IMR-90 (cell line): ENCODE results near the gene CCDC74A. TPM values are rescaled to one million over a fixed set of nuclear protein-coding genes. Genes with fewer than 3 reads are reported as not detected.
"Not testable (repeated sequence)": the region's sequence is repeated elsewhere in the genome, so short reads cannot be mapped to it uniquely, and the experiment has no call there.

Experiments used
- ATAC-seq: fragments of 200-7000 bp; cut with Tn5 transposase; 2 replicates; pipeline ENCODE4 v1.9.1; 2020; ENCODE audit warnings: low read depth, mild to moderate bottlenecking, moderate library complexity
- BruUV-seq: library from RNA; stranded (reverse); fragments of 400-500 nt; replicated peaks from 2 replicates; lab custom pipeline; 2021; lab: Mats Ljungman, UMichigan
- CTCF ChIA-PET: fragments of 300-600 bp; formaldehyde crosslinking; extraction: SDS; loops from one replicate; lab custom pipeline; 2021; ENCODE audit warnings: antibody characterized with exemption; lab: Yijun Ruan, JAX
- POLR2A ChIA-PET: fragments of 300-600 bp; sonication (Branson Sonifier 250); formaldehyde crosslinking; loops from one replicate; lab custom pipeline; 2022; ENCODE audit warnings: antibody characterized with exemption; ENCODE audit not compliant: unreplicated experiment; lab: Charles Lee
- DNase-seq: peaks from one replicate; pipeline ENCODE4 v3.0.0; 2013
- H2AFZ ChIP-seq: replicated peaks from 2 replicates; pipeline ENCODE3; 2013; ENCODE audit warnings: low read length, mild to moderate bottlenecking; ENCODE audit not compliant: poor library complexity
- H2AK5ac ChIP-seq: 2 replicates; pipeline ENCODE4 v1.6.1; 2013; ENCODE audit warnings: low read depth, low read length, inconsistent platforms
- H2AK9ac ChIP-seq: replicated peaks from 2 replicates; pipeline ENCODE3; 2013; ENCODE audit warnings: mild to moderate bottlenecking, low read depth, low read length, moderate library complexity; ENCODE audit not compliant: poor library complexity
- H2BK120ac ChIP-seq: 2 replicates; pipeline ENCODE4 v1.6.1; 2013; ENCODE audit warnings: low read depth, low read length, inconsistent platforms
- H2BK15ac ChIP-seq: 3 replicates; pipeline ENCODE4 v1.6.1; 2013; ENCODE audit warnings: low read depth, low read length, inconsistent platforms
- H2BK20ac ChIP-seq: 2 replicates; pipeline ENCODE4 v1.6.1; 2013; ENCODE audit warnings: low read depth, mild to moderate bottlenecking, inconsistent platforms, low read length, moderate library complexity
- H2BK5ac ChIP-seq: 2 replicates; pipeline ENCODE4 v1.6.1; 2013; ENCODE audit warnings: mild to moderate bottlenecking, low read depth, low read length, inconsistent platforms; ENCODE audit not compliant: poor library complexity, severe bottlenecking
- H3K14ac ChIP-seq: replicated peaks from 2 replicates; pipeline ENCODE4 v1.6.1; 2013; ENCODE audit warnings: low read depth, low read length, inconsistent platforms
- H3K18ac ChIP-seq: 2 replicates; pipeline ENCODE4 v1.6.1; 2013; ENCODE audit warnings: low read depth, low read length, control low read depth
- H3K23ac ChIP-seq: 2 replicates; pipeline ENCODE4 v1.6.1; 2013; ENCODE audit warnings: low read depth, low read length, inconsistent platforms
- H3K27ac ChIP-seq: 2 replicates; pipeline ENCODE4 v1.5.1; 2013; ENCODE audit warnings: mild to moderate bottlenecking, control low read depth, low read length; ENCODE audit not compliant: insufficient read depth
- H3K27me3 ChIP-seq: 2 replicates; pipeline ENCODE4 v1.6.1; 2013; ENCODE audit warnings: low read length; ENCODE audit not compliant: control insufficient read depth, insufficient read depth
- H3K36me3 ChIP-seq: 2 replicates; pipeline ENCODE4 v1.6.1; 2013; ENCODE audit warnings: low read length, mixed read lengths; ENCODE audit not compliant: control insufficient read depth, insufficient read depth
- H3K4ac ChIP-seq: 2 replicates; pipeline ENCODE4 v1.6.1; 2013; ENCODE audit warnings: low read depth, low read length, inconsistent platforms
- H3K4me1 ChIP-seq: 2 replicates; pipeline ENCODE4 v1.6.1; 2013; ENCODE audit warnings: low read length, mixed read lengths; ENCODE audit not compliant: control insufficient read depth, insufficient read depth
- H3K4me2 ChIP-seq: 2 replicates; pipeline ENCODE4 v1.6.1; 2013; ENCODE audit warnings: low read depth, mild to moderate bottlenecking, control low read depth, low read length, moderate library complexity
- H3K4me3 ChIP-seq: 2 replicates; pipeline ENCODE4 v1.5.1; 2013; ENCODE audit warnings: low read depth, mild to moderate bottlenecking, control low read depth, low read length, moderate library complexity; ENCODE audit not compliant: insufficient read depth
- H3K56ac ChIP-seq: 2 replicates; pipeline ENCODE4 v1.6.1; 2013; ENCODE audit warnings: low read length, inconsistent platforms; ENCODE audit not compliant: insufficient read depth; ENCODE audit errors: extremely low read depth
- H3K79me1 ChIP-seq, 2 experiments: 2 replicates each; pipeline ENCODE4 v1.6.1; 2013; ENCODE audit warnings: low read length in 2 of 2, inconsistent platforms in 1 of 2, low read depth in 1 of 2
- H3K9ac ChIP-seq: 2 replicates; pipeline ENCODE4 v1.6.1; 2013; ENCODE audit warnings: low read depth, low read length, control low read depth
- H3K9me1 ChIP-seq: 2 replicates; pipeline ENCODE4 v1.6.1; 2013; ENCODE audit warnings: low read length, inconsistent platforms; ENCODE audit not compliant: insufficient read depth
- H3K9me3 ChIP-seq: 2 replicates; pipeline ENCODE4 v1.6.1; 2013; ENCODE audit warnings: low read length; ENCODE audit not compliant: control insufficient read depth, insufficient read depth
- H4K20me1 ChIP-seq: 2 replicates; pipeline ENCODE4 v1.6.1; 2013; ENCODE audit warnings: low read length, inconsistent platforms; ENCODE audit not compliant: insufficient read depth
- H4K5ac ChIP-seq: 2 replicates; pipeline ENCODE4 v1.6.1; 2013; ENCODE audit warnings: mild to moderate bottlenecking, low read depth, low read length, control low read depth
- H4K8ac ChIP-seq, 2 experiments: 2 replicates each; pipeline ENCODE4 v1.6.1; 2013; ENCODE audit warnings: low read depth in 2 of 2, low read length in 2 of 2, control low read depth in 1 of 2, inconsistent platforms in 1 of 2
- H4K91ac ChIP-seq: 2 replicates; pipeline ENCODE4 v1.6.1; 2013; ENCODE audit warnings: low read depth, low read length, inconsistent platforms; ENCODE audit not compliant: insufficient read depth
- FOS ChIP-seq: fragments of 150-350 bp; IDR thresholded peaks from 2 replicates; pipeline ENCODE4 v1.6.1; 2016; ENCODE audit warnings: low read depth, low read length
- WGBS, 2 experiments: methylation state at CpG; one replicate each; pipeline versions ENCODE4 v1.1.5 to v1.1.7; 2013; ENCODE audit warnings: missing lambda C conversion rate in 2 of 2; ENCODE audit not compliant: insufficient read length in 1 of 2; ENCODE audit errors: extremely low coverage in 2 of 2; 5-methylcytosine and 5-hydroxymethylcytosine counted together
- dilution Hi-C: fragments of 300-500 bp; cut with HindIII; formaldehyde crosslinking; loops from one replicate; pipeline ENCODE4 v1.14.3; 2018; ENCODE audit warnings: low sequenced_read_pairs; ENCODE audit not compliant: unreplicated experiment
- in situ Hi-C: fragments of 300-500 bp; cut with MboI; formaldehyde crosslinking; loops from 3 replicates; pipeline ENCODE4 v1.14.3; 2019; ENCODE audit warnings: low sequenced_read_pairs, inconsistent platforms, mixed read lengths
- intact Hi-C: fragments of 100-400 bp; cut with micrococcal nuclease; formaldehyde crosslinking; loops from 2 replicates; pipeline ENCODE4 v1.10.0; 2022
- polyA plus RNA-seq, 3 experiments: library from polyadenylated mRNA; depleted of rRNA; stranded (reverse); fragments of >200 nt; gene quantifications; 2 replicates each; pipeline ENCODE4 v1.2.3, GENCODE V29; 2012; ENCODE audit warnings: low replicate concordance in 1 of 3
- total RNA-seq: library from RNA; depleted of rRNA; stranded (reverse); fragments of >200 nt; gene quantifications from 2 replicates; pipeline ENCODE4 v1.2.3, GENCODE V29; 2012
- TF ChIP-seq, protein P1 (sequence below): fragments of 150-350 bp; IDR thresholded peaks from 2 replicates; pipeline ENCODE4 v1.6.1; 2017; ENCODE audit warnings: mild to moderate bottlenecking, antibody characterized with exemption, low read length, low read depth

Gene CCDC74A
- total and polyA plus RNA-seq, 2 of the 4 experiments (the other 2 are of a cell fraction): 3.8 to 11.9 TPM

- Histone ChIP-seq H3K4ac (no peak overlapping the region), H4K8ac (no peak overlapping the region), H2AK9ac (no peak overlapping the region), H3K56ac (no peak overlapping the region), H3K36me3 (peaks cover 32% of the 10 kb centered on the region), H3K23ac (no peak overlapping the region), H3K79me1 (no peaks in the 10 kb centered on the region), H3K9me1 (no peaks in the 10 kb centered on the region), H2BK5ac (no peak overlapping the region), H3K4me1 (no peaks in the 10 kb centered on the region), H4K5ac (no peak overlapping the region), H3K27me3 (no peaks in the 10 kb centered on the region), H3K18ac (no peak overlapping the region), H4K91ac (no peak overlapping the region), H3K9me3 (no peaks in the 10 kb centered on the region), H4K20me1 (no peaks in the 10 kb centered on the region), H2AFZ (peak overlapping the region; percentile 21), H3K27ac (no peak overlapping the region), H3K14ac (no peak overlapping the region), H3K4me3 (no peak overlapping the region), H2AK5ac (no peak overlapping the region), H2BK15ac (no peak overlapping the region), H2BK20ac (no peak overlapping the region), H3K9ac (no peak overlapping the region), H2BK120ac (no peak overlapping the region), H3K4me2 (no peak overlapping the region)
- no TSS peak for BruUV-seq
- DNase-seq (no peak), ATAC-seq (no peak)
- in situ Hi-C loops: loop anchor here (25.0 kb wide), 2 partner anchors 405 to 1355 kb away; partner anchors contain the start of gene PLEKHB2
- CTCF ChIA-PET: no interaction called here
- intact Hi-C loops: no loop called here
- dilution Hi-C loops: no loop called here
- 95% methylated on average over 7 of the region's 17 CpGs; no CpG with 5 or more reads in 1 of the 2 experiments for WGBS, 2 experiments
- TF ChIP-seq FOS: no peak
- TF ChIP-seq, protein P1, sequence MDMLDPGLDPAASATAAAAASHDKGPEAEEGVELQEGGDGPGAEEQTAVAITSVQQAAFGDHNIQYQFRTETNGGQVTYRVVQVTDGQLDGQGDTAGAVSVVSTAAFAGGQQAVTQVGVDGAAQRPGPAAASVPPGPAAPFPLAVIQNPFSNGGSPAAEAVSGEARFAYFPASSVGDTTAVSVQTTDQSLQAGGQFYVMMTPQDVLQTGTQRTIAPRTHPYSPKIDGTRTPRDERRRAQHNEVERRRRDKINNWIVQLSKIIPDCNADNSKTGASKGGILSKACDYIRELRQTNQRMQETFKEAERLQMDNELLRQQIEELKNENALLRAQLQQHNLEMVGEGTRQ: no peak
- POLR2A ChIA-PET: no interaction called here
These were observed 10.4 kb upstream of the CCDC74A start for GRCh38 chr2:131517106-131517831.

- H3K4ac ChIP-seq, POLR2A ChIA-PET, H2BK120ac ChIP-seq, H3K4me1 ChIP-seq, H4K8ac ChIP-seq, H3K9me1 ChIP-seq, H3K56ac ChIP-seq, H3K9ac ChIP-seq, H3K27ac ChIP-seq, H3K23ac ChIP-seq, H3K4me3 ChIP-seq, H2AK9ac ChIP-seq, H4K91ac ChIP-seq, H3K4me2 ChIP-seq, H2BK15ac ChIP-seq, H2BK20ac ChIP-seq, dilution Hi-C loops, H3K18ac ChIP-seq, DNase-seq, ATAC-seq, CTCF ChIA-PET, H4K20me1 ChIP-seq, H2BK5ac ChIP-seq, H3K79me1 ChIP-seq, H3K14ac ChIP-seq, H3K27me3 ChIP-seq, H4K5ac ChIP-seq, H3K9me3 ChIP-seq, BruUV-seq, H2AK5ac ChIP-seq, H2AFZ ChIP-seq, intact Hi-C loops: not testable (repeated sequence)
- in situ Hi-C loops: loop anchor here (25.0 kb wide), 2 partner anchors 406 to 1356 kb away; partner anchors contain the start of gene PLEKHB2
- peaks cover 31% of the 10 kb centered on the region for H3K36me3 ChIP-seq
- WGBS, 2 experiments: 53% methylated on average over 3 of the region's 16 CpGs; no CpG with 5 or more reads in 1 of the 2 experiments
These were observed 9.8 kb upstream of the CCDC74A start for GRCh38 chr2:131517856-131518255.
